Measurements from ENCODE around the gene RNASEH2A. TPM values are rescaled to one million over a fixed set of nuclear protein-coding genes. Genes with fewer than 3 reads are reported as not detected.
"Not testable (repeated sequence)": the region's sequence is repeated elsewhere in the genome, so short reads cannot be mapped to it uniquely, and the experiment has no call there.

The RNASEH2A gene
- polyA plus RNA-seq, 1 of the 3 experiments (the other 2 are of a cell fraction), result 48.1 TPM

DNA sequence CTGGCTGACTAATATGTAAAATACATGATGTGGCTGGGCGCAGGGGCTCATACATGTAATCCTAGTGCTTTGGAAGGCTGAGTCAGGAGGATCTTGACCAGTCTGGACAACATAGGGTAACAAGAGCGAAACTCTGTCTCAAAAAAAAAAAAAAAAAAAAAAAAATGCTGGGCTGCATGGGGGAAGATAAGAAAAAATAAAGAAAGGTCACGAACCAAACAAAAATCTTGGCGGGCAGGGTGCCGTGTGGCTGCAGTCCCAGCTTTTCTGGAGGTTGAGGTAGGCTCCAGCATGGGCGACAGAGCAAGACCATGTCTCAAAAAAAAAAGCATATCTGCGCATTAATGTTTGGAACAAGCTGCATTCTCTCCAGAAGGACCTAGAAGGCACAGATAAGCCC is 8.7 kb downstream of the RNASEH2A start:
- ChIA-PET POLR2A (interaction anchor here (0.5 to 1.9 kb wide), 4 partner anchors 9 to 67 kb away, joined by 3 to 6 read pairs (median 3); partner anchors contain the start of genes DNASE2 and RNASEH2A), CTCF (interaction anchor here (1.1 to 6.7 kb wide), 4 partner anchors 11 to 37 kb away, joined by 3 to 48 read pairs (median 10); no protein-coding TSS in a partner anchor)
- Histone ChIP-seq H3K4me3 (ENCODE audit: low read depth in 2 of 2, low read length in 1 of 2) (no peak overlapping the region), H3K36me3 (replicated peaks in 1 of 2; ENCODE audit: control insufficient read depth in 1 of 2, insufficient read depth in 2 of 2, low read length in 1 of 2) (peaks cover 0 to 6% of the 10 kb centered on the region in 2 experiments), H3K4me1 (ENCODE audit: control insufficient read depth in 1 of 2, insufficient read depth in 2 of 2, low read depth in 1 of 2, low read length in 1 of 2) (no peaks in the 10 kb centered on the region), H4K20me1 (ENCODE audit: insufficient read depth) (no peaks in the 10 kb centered on the region), H3K4me2 (no peak overlapping the region), H3K9ac (no peak overlapping the region), H2AFZ (ENCODE audit: low read depth) (no peak overlapping the region), H3K79me2 (ENCODE audit: insufficient read depth) (no peaks in the 10 kb centered on the region), H3K9me3 (no peaks in the 10 kb centered on the region), H3F3A (replicated peaks; ENCODE audit: insufficient read depth) (no peaks in the 10 kb centered on the region), H3K9me2 (no peaks in the 10 kb centered on the region), H3K27me3 (ENCODE audit: insufficient read depth) (no peaks in the 10 kb centered on the region), H3K27ac (ENCODE audit: low read depth in 2 of 2, low read length in 1 of 2) (no peak overlapping the region)
- no peak for TF ChIP-seq MXI1 (IDR thresholded peaks at IDR 0.05; ENCODE audit: low read depth, low read length)
- TF ChIP-seq MAX (IDR thresholded peaks at IDR 0.05; ENCODE audit: low read depth), result no peak
- TF ChIP-seq ZBTB33 (IDR thresholded peaks at IDR 0.05; ENCODE audit: borderline replicate concordance, low read depth), result no peak
- TF ChIP-seq MEF2A (IDR thresholded peaks at IDR 0.05; ENCODE audit: borderline replicate concordance, low read depth), result no peak
- no peak for TF ChIP-seq NFIC (IDR thresholded peaks at IDR 0.05; ENCODE audit: borderline replicate concordance)
- TF ChIP-seq, protein P1, sequence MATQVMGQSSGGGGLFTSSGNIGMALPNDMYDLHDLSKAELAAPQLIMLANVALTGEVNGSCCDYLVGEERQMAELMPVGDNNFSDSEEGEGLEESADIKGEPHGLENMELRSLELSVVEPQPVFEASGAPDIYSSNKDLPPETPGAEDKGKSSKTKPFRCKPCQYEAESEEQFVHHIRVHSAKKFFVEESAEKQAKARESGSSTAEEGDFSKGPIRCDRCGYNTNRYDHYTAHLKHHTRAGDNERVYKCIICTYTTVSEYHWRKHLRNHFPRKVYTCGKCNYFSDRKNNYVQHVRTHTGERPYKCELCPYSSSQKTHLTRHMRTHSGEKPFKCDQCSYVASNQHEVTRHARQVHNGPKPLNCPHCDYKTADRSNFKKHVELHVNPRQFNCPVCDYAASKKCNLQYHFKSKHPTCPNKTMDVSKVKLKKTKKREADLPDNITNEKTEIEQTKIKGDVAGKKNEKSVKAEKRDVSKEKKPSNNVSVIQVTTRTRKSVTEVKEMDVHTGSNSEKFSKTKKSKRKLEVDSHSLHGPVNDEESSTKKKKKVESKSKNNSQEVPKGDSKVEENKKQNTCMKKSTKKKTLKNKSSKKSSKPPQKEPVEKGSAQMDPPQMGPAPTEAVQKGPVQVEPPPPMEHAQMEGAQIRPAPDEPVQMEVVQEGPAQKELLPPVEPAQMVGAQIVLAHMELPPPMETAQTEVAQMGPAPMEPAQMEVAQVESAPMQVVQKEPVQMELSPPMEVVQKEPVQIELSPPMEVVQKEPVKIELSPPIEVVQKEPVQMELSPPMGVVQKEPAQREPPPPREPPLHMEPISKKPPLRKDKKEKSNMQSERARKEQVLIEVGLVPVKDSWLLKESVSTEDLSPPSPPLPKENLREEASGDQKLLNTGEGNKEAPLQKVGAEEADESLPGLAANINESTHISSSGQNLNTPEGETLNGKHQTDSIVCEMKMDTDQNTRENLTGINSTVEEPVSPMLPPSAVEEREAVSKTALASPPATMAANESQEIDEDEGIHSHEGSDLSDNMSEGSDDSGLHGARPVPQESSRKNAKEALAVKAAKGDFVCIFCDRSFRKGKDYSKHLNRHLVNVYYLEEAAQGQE (IDR thresholded peaks at IDR 0.05; ENCODE audit: low read depth, low read length), result no peak
- no peak for TF ChIP-seq RFX5 (IDR thresholded peaks at IDR 0.05; ENCODE audit: low read length)
- TF ChIP-seq CHD2 (IDR thresholded peaks at IDR 0.05; ENCODE audit: low read length, partially characterized antibody), result no peak
- TF ChIP-seq FOXJ3 (CRISPR knock-in tag; IDR thresholded peaks at IDR 0.05), result no peak
- TF ChIP-seq, protein P2, sequence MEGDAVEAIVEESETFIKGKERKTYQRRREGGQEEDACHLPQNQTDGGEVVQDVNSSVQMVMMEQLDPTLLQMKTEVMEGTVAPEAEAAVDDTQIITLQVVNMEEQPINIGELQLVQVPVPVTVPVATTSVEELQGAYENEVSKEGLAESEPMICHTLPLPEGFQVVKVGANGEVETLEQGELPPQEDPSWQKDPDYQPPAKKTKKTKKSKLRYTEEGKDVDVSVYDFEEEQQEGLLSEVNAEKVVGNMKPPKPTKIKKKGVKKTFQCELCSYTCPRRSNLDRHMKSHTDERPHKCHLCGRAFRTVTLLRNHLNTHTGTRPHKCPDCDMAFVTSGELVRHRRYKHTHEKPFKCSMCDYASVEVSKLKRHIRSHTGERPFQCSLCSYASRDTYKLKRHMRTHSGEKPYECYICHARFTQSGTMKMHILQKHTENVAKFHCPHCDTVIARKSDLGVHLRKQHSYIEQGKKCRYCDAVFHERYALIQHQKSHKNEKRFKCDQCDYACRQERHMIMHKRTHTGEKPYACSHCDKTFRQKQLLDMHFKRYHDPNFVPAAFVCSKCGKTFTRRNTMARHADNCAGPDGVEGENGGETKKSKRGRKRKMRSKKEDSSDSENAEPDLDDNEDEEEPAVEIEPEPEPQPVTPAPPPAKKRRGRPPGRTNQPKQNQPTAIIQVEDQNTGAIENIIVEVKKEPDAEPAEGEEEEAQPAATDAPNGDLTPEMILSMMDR (IDR thresholded peaks at IDR 0.05), result no peak
- no peak for TF ChIP-seq RAD21 (IDR thresholded peaks at IDR 0.05; ENCODE audit: low read length)
- no peak for TF ChIP-seq NRF1 (IDR thresholded peaks at IDR 0.05; ENCODE audit: low read depth, low read length)
- no peak for TF ChIP-seq TEAD4 (IDR thresholded peaks at IDR 0.05; ENCODE audit: borderline replicate concordance, insufficient read depth)
- no peak for TF ChIP-seq GABPA (IDR thresholded peaks at IDR 0.05; ENCODE audit: low read depth)
- no peak for TF ChIP-seq POLR2AphosphoS5 (IDR thresholded peaks at IDR 0.05; ENCODE audit: low read depth, low read length)
- TF ChIP-seq FOSL2 (IDR thresholded peaks at IDR 0.05; ENCODE audit: borderline replicate concordance, low read depth), result no peak
- no peak for TF ChIP-seq SMC3 (IDR thresholded peaks at IDR 0.05; ENCODE audit: low read depth, low read length)
- 95% methylated on average over 7 of the region's 7 CpGs for WGBS (ENCODE audit: low lambda C conversion rate)
- DNase-seq, result no peak

DNA sequence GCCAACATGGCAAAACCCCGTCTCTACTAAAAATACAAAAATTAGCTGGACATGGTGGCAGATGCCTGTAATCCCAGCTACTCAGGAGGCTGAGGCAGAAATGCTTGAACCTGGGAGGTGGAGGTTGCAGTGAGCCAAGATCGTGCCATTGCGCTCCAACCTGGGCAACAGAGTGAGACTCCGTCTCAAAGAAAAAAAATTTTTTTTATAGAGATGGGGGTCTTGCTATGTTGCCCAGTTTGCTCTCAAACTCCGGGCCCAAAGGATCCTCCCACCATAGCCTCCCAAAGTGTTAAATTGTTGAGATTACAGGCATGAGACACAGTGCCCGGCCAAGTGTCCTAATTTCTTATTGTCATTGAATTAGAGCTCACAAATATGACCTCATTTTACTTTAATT is 10.8 kb downstream of the RNASEH2A start:
- H4K20me1 ChIP-seq (ENCODE audit: insufficient read depth); H3K9me3 ChIP-seq; H3K9me2 ChIP-seq; H2AFZ ChIP-seq (ENCODE audit: low read depth); H3K4me3 ChIP-seq (ENCODE audit: low read depth in 2 of 2, low read length in 1 of 2); H3K36me3 ChIP-seq (replicated peaks in 1 of 2; ENCODE audit: control insufficient read depth in 1 of 2, insufficient read depth in 2 of 2, low read length in 1 of 2); H3F3A ChIP-seq (replicated peaks; ENCODE audit: insufficient read depth); H3K4me1 ChIP-seq (ENCODE audit: control insufficient read depth in 1 of 2, insufficient read depth in 2 of 2, low read depth in 1 of 2, low read length in 1 of 2); DNase-seq; H3K27ac ChIP-seq (ENCODE audit: low read depth in 2 of 2, low read length in 1 of 2); H3K27me3 ChIP-seq (ENCODE audit: insufficient read depth); H3K79me2 ChIP-seq (ENCODE audit: insufficient read depth); POLR2A ChIA-PET; H3K9ac ChIP-seq; H3K4me2 ChIP-seq: not testable (repeated sequence)
- WGBS (ENCODE audit: low lambda C conversion rate), result 94% methylated on average over 6 of the region's 6 CpGs
- CTCF ChIA-PET, result interaction anchor here (2.5 to 6.7 kb wide), 2 partner anchors 9 to 30 kb away, joined by 16 to 48 read pairs; no protein-coding TSS in a partner anchor

Data from SK-N-SH (cell line).